H1 (cell line): Measurements from ENCODE around the gene EIF4E3. TPM values are rescaled to one million over a fixed set of nuclear protein-coding genes. Genes with fewer than 3 reads are reported as not detected.
A peak's percentile ranks its signal among the peaks of the same experiment; 100 is the strongest.

Source experiments
- CTCF ChIA-PET: fragments of 300-600 bp; sonication (Branson Sonifier 250); formaldehyde crosslinking; loops from one replicate; lab custom pipeline; 2021; ENCODE audit not compliant: partially characterized antibody; lab: Charles Lee
- POLR2A ChIA-PET: fragments of 300-600 bp; sonication (Branson Sonifier 250); formaldehyde crosslinking; loops from one replicate; lab custom pipeline; 2021; ENCODE audit warnings: inconsistent platforms; ENCODE audit not compliant: partially characterized antibody; lab: Charles Lee
- DNase-seq, 2 experiments: peaks; one replicate each; pipeline versions ENCODE4 v3.0.0 to v3.0.0-alpha.2; 2010 to 2022; ENCODE audit warnings: low spot score in 2 of 2, low read depth in 1 of 2, mixed read lengths in 1 of 2
- FAIRE-seq: peaks from 2 replicates; lab custom pipeline; 2011; peaks lifted over from hg19 to GRCh38; lab: Jason Lieb, UNC
- H2AFZ ChIP-seq: 2 replicates; pipeline ENCODE4 v1.8.1; 2012; ENCODE audit warnings: low read length, inconsistent platforms
- H2AK5ac ChIP-seq: 2 replicates; pipeline ENCODE4 v1.6.1; 2013; ENCODE audit warnings: low read depth, low read length
- H2BK120ac ChIP-seq: replicated peaks from 2 replicates; pipeline ENCODE3; 2013; ENCODE audit warnings: low read depth, low read length, inconsistent platforms
- H2BK12ac ChIP-seq: 2 replicates; pipeline ENCODE4 v1.6.1; 2013; ENCODE audit warnings: low read depth, low read length
- H2BK15ac ChIP-seq: 2 replicates; pipeline ENCODE4 v1.6.1; 2013; ENCODE audit warnings: low read length
- H2BK20ac ChIP-seq: 2 replicates; pipeline ENCODE4 v1.6.1; 2013; ENCODE audit warnings: low read length
- H2BK5ac ChIP-seq: 2 replicates; pipeline ENCODE4 v1.6.1; 2013; ENCODE audit warnings: low read depth, low read length
- H3K14ac ChIP-seq: 2 replicates; pipeline ENCODE4 v1.6.1; 2013; ENCODE audit warnings: inconsistent platforms; ENCODE audit not compliant: insufficient read length
- H3K18ac ChIP-seq: 2 replicates; pipeline ENCODE4 v1.6.1; 2013; ENCODE audit warnings: low read length; ENCODE audit errors: extremely low read depth
- H3K23ac ChIP-seq: 2 replicates; pipeline ENCODE4 v1.6.1; 2013; ENCODE audit warnings: inconsistent platforms; ENCODE audit not compliant: insufficient read length
- H3K23me2 ChIP-seq: 2 replicates; pipeline ENCODE4 v1.6.1; 2013; ENCODE audit warnings: low read depth, low read length
- H3K27ac ChIP-seq: 2 replicates; pipeline ENCODE4 v1.6.1; 2011; ENCODE audit warnings: low read depth, low read length, inconsistent platforms
- H3K27me3 ChIP-seq, 4 experiments: replicated peaks in 1 of 4; 1 replicate in 1 of 4; 2 replicates in 3 of 4; pipeline versions ENCODE4 v1.6.1 to v1.8.1; 2011 to 2013; ENCODE audit warnings: low read length in 3 of 4, mild to moderate bottlenecking in 3 of 4, inconsistent platforms in 2 of 4, mixed read lengths in 2 of 4, moderate library complexity in 1 of 4; ENCODE audit not compliant: control insufficient read depth in 3 of 4, insufficient read depth in 3 of 4; ENCODE audit errors: extremely low read depth in 1 of 4
- H3K36me3 ChIP-seq, 4 experiments: 2 replicates each; pipeline versions ENCODE4 v1.6.1 to v1.8.1; 2011 to 2013; ENCODE audit warnings: mild to moderate bottlenecking in 4 of 4, low read length in 3 of 4, moderate library complexity in 2 of 4, control low read depth in 1 of 4, inconsistent platforms in 1 of 4; ENCODE audit not compliant: insufficient read depth in 4 of 4, control insufficient read depth in 2 of 4
- H3K4ac ChIP-seq: replicated peaks from 2 replicates; pipeline ENCODE3; 2013; ENCODE audit warnings: low read length, low read depth, mixed read lengths, inconsistent platforms; ENCODE audit not compliant: insufficient read length
- H3K4me1 ChIP-seq, 4 experiments: replicated peaks in 1 of 4; 1 replicate in 1 of 4; 2 replicates in 3 of 4; pipeline versions ENCODE4 v1.6.1 to v1.8.1; 2011 to 2013; ENCODE audit warnings: low read length in 3 of 4, inconsistent platforms in 2 of 4, mixed read lengths in 1 of 4; ENCODE audit not compliant: insufficient read depth in 4 of 4, control insufficient read depth in 3 of 4
- H3K4me2 ChIP-seq, 2 experiments: 2 replicates each; pipeline versions ENCODE4 v1.6.1 to v1.8.1; 2011 to 2013; ENCODE audit warnings: low read depth in 2 of 2, low read length in 2 of 2, control low read depth in 1 of 2, inconsistent platforms in 1 of 2, mild to moderate bottlenecking in 1 of 2; ENCODE audit not compliant: insufficient read depth in 1 of 2
- H3K4me3 ChIP-seq, 4 experiments: fragments of 200-600, 300-600 bp in 1 of 4; sonication (generic), shearing (Covaris generic), sonication (Bioruptor Twin) in 1 of 4; 2 replicates each; pipeline versions ENCODE4 v1.5.1 to v1.8.1; 2011 to 2016; ENCODE audit warnings: low read length in 4 of 4, low read depth in 3 of 4, control low read depth in 2 of 4, inconsistent platforms in 2 of 4, mild to moderate bottlenecking in 2 of 4, mixed read lengths in 1 of 4, moderate library complexity in 1 of 4; ENCODE audit not compliant: insufficient read depth in 2 of 4; ENCODE audit errors: extremely low read depth in 1 of 4
- H3K56ac ChIP-seq: replicated peaks from 2 replicates; pipeline ENCODE3; 2013; ENCODE audit warnings: low read depth, mild to moderate bottlenecking, mixed read lengths, low read length, inconsistent platforms; ENCODE audit not compliant: insufficient read length
- H3K79me1 ChIP-seq: 2 replicates; pipeline ENCODE4 v1.6.1; 2013; ENCODE audit warnings: low read depth, low read length, control low read depth
- H3K79me2 ChIP-seq, 2 experiments: 2 replicates each; pipeline versions ENCODE4 v1.6.1 to v1.8.1; 2012 to 2013; ENCODE audit warnings: low read length in 2 of 2, mild to moderate bottlenecking in 2 of 2, inconsistent platforms in 1 of 2; ENCODE audit not compliant: insufficient read depth in 2 of 2, control insufficient read depth in 1 of 2
- H3K9ac ChIP-seq, 4 experiments: replicated peaks in 1 of 4; 1 replicate in 1 of 4; 2 replicates in 3 of 4; pipeline versions ENCODE4 v1.6.1 to v1.8.1; 2011 to 2013; ENCODE audit warnings: low read depth in 3 of 4, low read length in 3 of 4, control low read depth in 2 of 4, mild to moderate bottlenecking in 2 of 4, moderate library complexity in 2 of 4, inconsistent platforms in 1 of 4; ENCODE audit errors: extremely low read depth in 1 of 4
- H3K9me3 ChIP-seq, 2 experiments: 2 replicates each; pipeline versions ENCODE4 v1.6.1 to v1.8.1; 2012 to 2013; ENCODE audit warnings: mild to moderate bottlenecking in 2 of 2, moderate library complexity in 2 of 2, control low read depth in 1 of 2, inconsistent platforms in 1 of 2, low read depth in 1 of 2, low read length in 1 of 2, mixed read lengths in 1 of 2; ENCODE audit not compliant: insufficient read depth in 2 of 2
- H4K20me1 ChIP-seq, 2 experiments: replicated peaks in 1 of 2; 2 replicates each; pipeline versions ENCODE3 to v1.8.1; 2011 to 2013; ENCODE audit warnings: inconsistent platforms in 2 of 2, low read length in 2 of 2, mild to moderate bottlenecking in 1 of 2; ENCODE audit not compliant: insufficient read depth in 2 of 2, control insufficient read depth in 1 of 2
- H4K5ac ChIP-seq: 2 replicates; pipeline ENCODE4 v1.6.1; 2013; ENCODE audit warnings: low read length, low read depth, mixed read lengths, inconsistent platforms; ENCODE audit not compliant: insufficient read length
- H4K8ac ChIP-seq: 2 replicates; pipeline ENCODE4 v1.8.0; 2013; ENCODE audit warnings: mild to moderate bottlenecking, moderate library complexity, low read length, inconsistent platforms; ENCODE audit not compliant: insufficient read depth; ENCODE audit errors: extremely low read depth
- H4K91ac ChIP-seq: replicated peaks from 2 replicates; pipeline ENCODE3; 2013; ENCODE audit warnings: low read length, mixed read lengths, inconsistent platforms; ENCODE audit not compliant: insufficient read length
- BRCA1 ChIP-seq: IDR thresholded peaks from 2 replicates; pipeline ENCODE4 v1.6.1; 2012; ENCODE audit warnings: low read depth, low read length, improper control_type of control experiment
- CHD2 ChIP-seq: IDR thresholded peaks from 2 replicates; pipeline ENCODE4 v1.6.1; 2012; ENCODE audit warnings: low read length, improper control_type of control experiment
- CREB1 ChIP-seq: IDR thresholded peaks from 2 replicates; pipeline ENCODE4 v1.6.1; 2012; ENCODE audit warnings: inconsistent platforms
- EP300 ChIP-seq, 2 experiments: IDR thresholded peaks; 1 replicate in 1 of 2; 2 replicates in 1 of 2; pipeline ENCODE4 v1.6.1; 2011 to 2012; ENCODE audit warnings: low read depth in 2 of 2, low read length in 2 of 2, mild to moderate bottlenecking in 2 of 2, borderline replicate concordance in 1 of 2, inconsistent platforms in 1 of 2, moderate library complexity in 1 of 2
- GABPA ChIP-seq: IDR thresholded peaks from 2 replicates; pipeline ENCODE4 v1.6.1; 2011; ENCODE audit warnings: mild to moderate bottlenecking, low read length, moderate library complexity, borderline replicate concordance; ENCODE audit not compliant: insufficient read depth
- POLR2A ChIP-seq, 2 experiments: IDR thresholded peaks; 1 replicate in 1 of 2; 2 replicates in 1 of 2; pipeline ENCODE4 v1.6.1; 2011; ENCODE audit warnings: low read depth in 2 of 2, low read length in 2 of 2, mild to moderate bottlenecking in 2 of 2; ENCODE audit errors: control extremely low read depth in 1 of 2
- RFX5 ChIP-seq: IDR thresholded peaks from 2 replicates; pipeline ENCODE4 v1.6.1; 2011; ENCODE audit warnings: low read depth, low read length, improper control_type of control experiment, borderline replicate concordance
- SP2 ChIP-seq: IDR thresholded peaks from 2 replicates; pipeline ENCODE4 v1.6.1; 2012; ENCODE audit warnings: mild to moderate bottlenecking, low read length, inconsistent platforms
- WGBS, 2 experiments: shearing (Covaris generic) in 1 of 2; methylation state at CpG; one replicate each; pipeline versions ENCODE4 v1.1.6 to v1.1.7; 2013 to 2015; ENCODE audit warnings: low lambda C conversion rate in 2 of 2, mixed read lengths in 2 of 2, inconsistent platforms in 1 of 2, low coverage in 1 of 2, missing lambda C conversion rate in 1 of 2; ENCODE audit not compliant: insufficient replicate concordance in 2 of 2, insufficient coverage in 1 of 2, insufficient read length in 1 of 2; ENCODE audit errors: extremely low coverage in 1 of 2, missing lambda C conversion rate in 1 of 2; 5-methylcytosine and 5-hydroxymethylcytosine counted together
- polyA plus RNA-seq, 7 experiments: library from polyadenylated mRNA; depleted of rRNA in 3 of 7; stranded (reverse) in 5 of 7; unstranded in 2 of 7; fragments of >200 nt in 5 of 7; fragments of 200-250 nt in 2 of 7; gene quantifications; 1 replicate in 5 of 7; 2 replicates in 1 of 7; 4 replicates in 1 of 7; pipeline versions ENCODE4 v1.2.1 to v1.2.3, GENCODE V29; 2011 to 2013; ENCODE audit warnings: missing spikeins in 2 of 7, mixed read lengths in 2 of 7
- total RNA-seq: library from RNA; stranded (reverse); fragmentation: NEBNext Ultra II Directional; extraction: Animal tissue kit (Norgen Biotek cat#: 25700); gene quantifications from 2 replicates; pipeline ENCODE4 v1.2.1, GENCODE V29; 2021
- TF ChIP-seq, protein P1 (sequence below): IDR thresholded peaks from 2 replicates; pipeline ENCODE4 v1.6.1; 2012; ENCODE audit warnings: inconsistent platforms
- TF ChIP-seq, protein P2 (sequence below): IDR thresholded peaks from 2 replicates; pipeline ENCODE4 v1.6.1; 2012; ENCODE audit warnings: low read length, inconsistent platforms
- TF ChIP-seq, protein P3 (sequence below): IDR thresholded peaks from 2 replicates; pipeline ENCODE4 v1.6.1; 2011; ENCODE audit warnings: low read length, improper control_type of control experiment

The EIF4E3 gene
- total and polyA plus RNA-seq, 2 of the 8 experiments (the other 6 are each of a cell fraction or from before 2014, with no cell fraction given) = 5.2 to 17.0 TPM

DNA sequence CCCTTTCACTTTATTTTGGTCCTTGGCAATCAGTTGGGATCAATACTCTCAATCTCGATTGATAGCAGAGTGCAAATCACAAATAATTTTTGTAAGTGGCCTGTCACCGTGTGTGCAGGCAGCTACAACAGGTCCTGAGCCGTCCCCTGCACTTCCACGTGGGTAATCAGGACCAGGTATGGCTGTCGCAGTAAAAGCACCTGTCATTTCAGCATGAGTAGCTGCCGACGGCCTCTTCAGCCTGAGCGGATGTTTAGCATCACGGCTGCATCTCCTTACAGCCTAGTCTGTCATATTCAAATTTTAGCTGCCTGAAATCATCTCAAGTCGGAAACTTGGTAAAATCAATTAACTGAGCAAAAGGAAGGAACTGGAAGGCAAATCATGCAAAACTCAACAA, 88.7 kb downstream of the EIF4E3 start:
- Histone ChIP-seq H3K14ac (no peak overlapping the region), H2BK15ac (no peak overlapping the region), H3K56ac (no peak overlapping the region), H3K18ac (no peak overlapping the region), H2BK20ac (no peak overlapping the region), H3K23me2 (no peaks in the 10 kb centered on the region), H3K79me1 (no peaks in the 10 kb centered on the region), H2AFZ (no peak overlapping the region), H2BK120ac (no peak overlapping the region), H3K23ac (no peak overlapping the region), H3K4me1 (no peaks in the 10 kb centered on the region), H4K20me1 (no peaks in the 10 kb centered on the region), H2BK5ac (no peak overlapping the region), H3K4me2 (no peak overlapping the region), H4K8ac (0 out of 2 replicates have a peak overlapping the region, but pooled peaks have one; percentile 59), H3K27me3 (no peaks in the 10 kb centered on the region), H4K91ac (no peak overlapping the region), H3K36me3 (no peaks in the 10 kb centered on the region), H3K9ac (no peak overlapping the region), H3K27ac (no peak overlapping the region), H2BK12ac (no peak overlapping the region), H3K9me3 (no peaks in the 10 kb centered on the region), H3K79me2 (no peaks in the 10 kb centered on the region), H3K4me3 (no peak overlapping the region), H4K5ac (no peak overlapping the region), H3K4ac (no peak overlapping the region), H2AK5ac (no peak overlapping the region)
- DNase-seq (no peak), FAIRE-seq (no peak)
- CTCF ChIA-PET = no interaction called here
- POLR2A ChIA-PET = no interaction called here
- TF ChIP-seq GABPA (no peak), SP2 (no peak), CREB1 (no peak), BRCA1 (no peak), POLR2A (IDR thresholded peaks at IDR 0.05; ENCODE audit: control extremely low read depth in 1 of 2, low read depth in 2 of 2, low read length in 2 of 2) (no peak), EP300 (IDR thresholded peaks at IDR 0.05; ENCODE audit: borderline replicate concordance in 1 of 2, low read depth in 2 of 2, low read length in 2 of 2) (no peak), RFX5 (no peak), CHD2 (no peak)
- TF ChIP-seq, protein P1, sequence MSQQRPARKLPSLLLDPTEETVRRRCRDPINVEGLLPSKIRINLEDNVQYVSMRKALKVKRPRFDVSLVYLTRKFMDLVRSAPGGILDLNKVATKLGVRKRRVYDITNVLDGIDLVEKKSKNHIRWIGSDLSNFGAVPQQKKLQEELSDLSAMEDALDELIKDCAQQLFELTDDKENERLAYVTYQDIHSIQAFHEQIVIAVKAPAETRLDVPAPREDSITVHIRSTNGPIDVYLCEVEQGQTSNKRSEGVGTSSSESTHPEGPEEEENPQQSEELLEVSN = no peak
- TF ChIP-seq, protein P2, sequence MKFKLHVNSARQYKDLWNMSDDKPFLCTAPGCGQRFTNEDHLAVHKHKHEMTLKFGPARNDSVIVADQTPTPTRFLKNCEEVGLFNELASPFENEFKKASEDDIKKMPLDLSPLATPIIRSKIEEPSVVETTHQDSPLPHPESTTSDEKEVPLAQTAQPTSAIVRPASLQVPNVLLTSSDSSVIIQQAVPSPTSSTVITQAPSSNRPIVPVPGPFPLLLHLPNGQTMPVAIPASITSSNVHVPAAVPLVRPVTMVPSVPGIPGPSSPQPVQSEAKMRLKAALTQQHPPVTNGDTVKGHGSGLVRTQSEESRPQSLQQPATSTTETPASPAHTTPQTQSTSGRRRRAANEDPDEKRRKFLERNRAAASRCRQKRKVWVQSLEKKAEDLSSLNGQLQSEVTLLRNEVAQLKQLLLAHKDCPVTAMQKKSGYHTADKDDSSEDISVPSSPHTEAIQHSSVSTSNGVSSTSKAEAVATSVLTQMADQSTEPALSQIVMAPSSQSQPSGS = no peak
- TF ChIP-seq, protein P3, sequence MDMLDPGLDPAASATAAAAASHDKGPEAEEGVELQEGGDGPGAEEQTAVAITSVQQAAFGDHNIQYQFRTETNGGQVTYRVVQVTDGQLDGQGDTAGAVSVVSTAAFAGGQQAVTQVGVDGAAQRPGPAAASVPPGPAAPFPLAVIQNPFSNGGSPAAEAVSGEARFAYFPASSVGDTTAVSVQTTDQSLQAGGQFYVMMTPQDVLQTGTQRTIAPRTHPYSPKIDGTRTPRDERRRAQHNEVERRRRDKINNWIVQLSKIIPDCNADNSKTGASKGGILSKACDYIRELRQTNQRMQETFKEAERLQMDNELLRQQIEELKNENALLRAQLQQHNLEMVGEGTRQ = no peak
- WGBS, 2 experiments = 89% methylated on average over 10 of the region's 10 CpGs; no CpG with 5 or more reads in 1 of the 2 experiments
